HL-60 (cell line): Measurements from ENCODE around the gene PRPH.

Source experiments
- DNase-seq, 2 experiments: peaks; one replicate each; pipeline ENCODE4 v3.0.0-alpha.2; 2010 to 2020; ENCODE audit warnings: low read depth in 1 of 2, low spot score in 1 of 2
- H3K27ac ChIP-seq: fragments of 250-450 bp; sonication (Bioruptor Pico); replicated peaks from 2 replicates; pipeline ENCODE4 v1.5.1; 2020; ENCODE audit warnings: mild to moderate bottlenecking, moderate library complexity
- H3K27me3 ChIP-seq: fragments of 250-450 bp; sonication (Bioruptor Pico); 2 replicates; pipeline ENCODE4 v1.5.1; 2021; ENCODE audit warnings: mild to moderate bottlenecking, moderate library complexity; ENCODE audit not compliant: insufficient read depth, poor library complexity, severe bottlenecking
- H3K4me3 ChIP-seq: replicated peaks from 2 replicates; pipeline ENCODE4 v1.5.1; 2011; ENCODE audit warnings: mild to moderate bottlenecking, control low read depth, low read length; ENCODE audit not compliant: insufficient read depth
- CTCF ChIP-seq: IDR thresholded peaks from one replicate; pipeline ENCODE4 v1.5.1; 2011; ENCODE audit warnings: low read length, control low read depth, inconsistent platforms; ENCODE audit not compliant: insufficient read depth
- GABPA ChIP-seq: IDR thresholded peaks from 2 replicates; pipeline ENCODE4 v1.6.1; 2012; ENCODE audit warnings: low read depth
- POLR2AphosphoS5 ChIP-seq: IDR thresholded peaks from 2 replicates; pipeline ENCODE4 v1.6.1; 2012; ENCODE audit warnings: low read depth
- SPI1 ChIP-seq: IDR thresholded peaks from 2 replicates; pipeline ENCODE4 v1.6.1; 2012; ENCODE audit warnings: low read depth, mild to moderate bottlenecking, borderline replicate concordance
- TF ChIP-seq, protein P1 (sequence below): IDR thresholded peaks from 2 replicates; pipeline ENCODE4 v1.6.1; 2012; ENCODE audit warnings: low read depth; ENCODE audit not compliant: insufficient replicate concordance

The PRPH gene

DNA sequence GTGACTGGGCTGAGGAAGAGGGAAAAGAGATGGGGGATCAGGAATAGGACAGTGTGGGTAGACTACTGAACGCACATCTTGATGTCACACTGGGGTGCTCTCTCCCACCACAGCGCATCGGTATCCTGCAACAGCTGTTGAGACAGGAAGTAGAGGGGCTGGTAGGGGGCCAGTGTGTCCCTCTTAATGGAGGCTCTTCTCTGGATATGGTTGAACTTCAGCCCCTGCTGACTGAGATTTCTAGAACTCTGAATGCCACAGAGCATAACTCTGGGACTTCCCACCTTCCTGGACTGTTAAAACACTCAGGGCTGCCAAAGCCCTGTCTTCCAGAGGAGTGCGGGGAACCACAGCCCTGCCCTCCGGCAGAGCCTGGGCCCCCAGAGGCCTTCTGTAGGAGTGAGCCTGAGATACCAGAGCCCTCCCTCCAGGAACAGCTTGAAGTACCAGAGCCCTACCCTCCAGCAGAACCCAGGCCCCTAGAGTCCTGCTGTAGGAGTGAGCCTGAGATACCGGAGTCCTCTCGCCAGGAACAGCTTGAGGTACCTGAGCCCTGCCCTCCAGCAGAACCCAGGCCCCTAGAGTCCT is 35.2 kb downstream of the PRPH start:
- TF ChIP-seq GABPA (no peak), CTCF (no peak), POLR2AphosphoS5 (no peak), SPI1 (no peak)
- TF ChIP-seq, protein P1, sequence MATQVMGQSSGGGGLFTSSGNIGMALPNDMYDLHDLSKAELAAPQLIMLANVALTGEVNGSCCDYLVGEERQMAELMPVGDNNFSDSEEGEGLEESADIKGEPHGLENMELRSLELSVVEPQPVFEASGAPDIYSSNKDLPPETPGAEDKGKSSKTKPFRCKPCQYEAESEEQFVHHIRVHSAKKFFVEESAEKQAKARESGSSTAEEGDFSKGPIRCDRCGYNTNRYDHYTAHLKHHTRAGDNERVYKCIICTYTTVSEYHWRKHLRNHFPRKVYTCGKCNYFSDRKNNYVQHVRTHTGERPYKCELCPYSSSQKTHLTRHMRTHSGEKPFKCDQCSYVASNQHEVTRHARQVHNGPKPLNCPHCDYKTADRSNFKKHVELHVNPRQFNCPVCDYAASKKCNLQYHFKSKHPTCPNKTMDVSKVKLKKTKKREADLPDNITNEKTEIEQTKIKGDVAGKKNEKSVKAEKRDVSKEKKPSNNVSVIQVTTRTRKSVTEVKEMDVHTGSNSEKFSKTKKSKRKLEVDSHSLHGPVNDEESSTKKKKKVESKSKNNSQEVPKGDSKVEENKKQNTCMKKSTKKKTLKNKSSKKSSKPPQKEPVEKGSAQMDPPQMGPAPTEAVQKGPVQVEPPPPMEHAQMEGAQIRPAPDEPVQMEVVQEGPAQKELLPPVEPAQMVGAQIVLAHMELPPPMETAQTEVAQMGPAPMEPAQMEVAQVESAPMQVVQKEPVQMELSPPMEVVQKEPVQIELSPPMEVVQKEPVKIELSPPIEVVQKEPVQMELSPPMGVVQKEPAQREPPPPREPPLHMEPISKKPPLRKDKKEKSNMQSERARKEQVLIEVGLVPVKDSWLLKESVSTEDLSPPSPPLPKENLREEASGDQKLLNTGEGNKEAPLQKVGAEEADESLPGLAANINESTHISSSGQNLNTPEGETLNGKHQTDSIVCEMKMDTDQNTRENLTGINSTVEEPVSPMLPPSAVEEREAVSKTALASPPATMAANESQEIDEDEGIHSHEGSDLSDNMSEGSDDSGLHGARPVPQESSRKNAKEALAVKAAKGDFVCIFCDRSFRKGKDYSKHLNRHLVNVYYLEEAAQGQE = no peak
- Histone ChIP-seq H3K4me3 (no peak overlapping the region), H3K27ac (no peak overlapping the region), H3K27me3 (no peaks in the 10 kb centered on the region)
- no peak for DNase-seq

GRCh38 chr12:49330631-49331379 is 35.9 kb downstream of the PRPH start:
- no peak overlapping the region for H3K27ac ChIP-seq
- TF ChIP-seq SPI1 (no peak), CTCF (no peak)
- TF ChIP-seq, protein P1 = no peak
- H3K27me3 ChIP-seq = peaks cover 5% of the 10 kb centered on the region
- H3K4me3 ChIP-seq = no peak overlapping the region
- DNase-seq = no peak

- Histone ChIP-seq H3K4me3 (no peak overlapping the region), H3K27ac (no peak overlapping the region), H3K27me3 (peaks cover 9% of the 10 kb centered on the region)
- DNase-seq = peak in 1 of 2 experiments; percentile 61
- TF ChIP-seq GABPA = no peak
- TF ChIP-seq CTCF = peak; percentile 56
Measured at GRCh38 chr12:49331380-49332222, 36.7 kb downstream of the PRPH start.
